A673 (cell line): ENCODE measurements around the gene NEDD9. TPM values are rescaled to one million over a fixed set of nuclear protein-coding genes. Genes with fewer than 3 reads are reported as not detected.

ENCODE experiments used
- BruUV-seq: library from RNA; stranded (reverse); fragments of 400-500 nt; replicated peaks from 2 replicates; lab custom pipeline; 2021; lab: Mats Ljungman, UMichigan
- CTCF ChIA-PET: fragments of 300-600 bp; sonication (Branson Sonifier 250); formaldehyde crosslinking; loops from one replicate; lab custom pipeline; 2022; ENCODE audit warnings: antibody characterized with exemption; lab: Charles Lee
- POLR2A ChIA-PET: fragments of 300-600 bp; sonication (Branson Sonifier 250); formaldehyde crosslinking; loops from one replicate; lab custom pipeline; 2022; ENCODE audit warnings: antibody characterized with exemption; ENCODE audit not compliant: low non-redundant PET; lab: Charles Lee
- DNase-seq: peaks from one replicate; pipeline ENCODE4 v3.0.0-alpha.2; 2015; ENCODE audit warnings: low spot score
- H3K27ac ChIP-seq: fragments of 200-600 bp; sonication (generic); 2 replicates; pipeline ENCODE4 v1.5.1; 2016; ENCODE audit warnings: mixed run types, low read depth, mild to moderate bottlenecking, mixed read lengths, antibody characterized with exemption, low read length; ENCODE audit not compliant: poor library complexity, severe bottlenecking
- H3K27me3 ChIP-seq: fragments of 200-600 bp; sonication (generic); replicated peaks from 2 replicates; pipeline ENCODE4 v1.6.1; 2017; ENCODE audit warnings: mixed run types, low read depth, mild to moderate bottlenecking, mixed read lengths, antibody characterized with exemption, low read length; ENCODE audit not compliant: insufficient read depth, poor library complexity
- H3K36me3 ChIP-seq: fragments of 200-600 bp; sonication (generic); 2 replicates; pipeline ENCODE4 v1.6.1; 2016; ENCODE audit warnings: mixed run types, mild to moderate bottlenecking, mixed read lengths, antibody characterized with exemption, low read length; ENCODE audit not compliant: insufficient read depth, poor library complexity, severe bottlenecking
- H3K4me1 ChIP-seq: fragments of 200-600 bp; sonication (generic); 2 replicates; pipeline ENCODE4 v1.6.1; 2017; ENCODE audit warnings: mixed run types, mild to moderate bottlenecking, mixed read lengths, antibody characterized with exemption, low read length; ENCODE audit not compliant: insufficient read depth, poor library complexity, severe bottlenecking
- H3K4me3 ChIP-seq: fragments of 200-600 bp; sonication (generic); 2 replicates; pipeline ENCODE4 v1.5.1; 2016; ENCODE audit warnings: low read depth, mixed run types, mild to moderate bottlenecking, mixed read lengths, low read length; ENCODE audit not compliant: poor library complexity, severe bottlenecking
- H3K9me3 ChIP-seq: fragments of 200-600 bp; sonication (generic); 2 replicates; pipeline ENCODE4 v1.6.1; 2016; ENCODE audit warnings: mixed run types, low read depth, mild to moderate bottlenecking, mixed read lengths, antibody characterized with exemption, low read length; ENCODE audit not compliant: poor library complexity, severe bottlenecking
- EZH2 ChIP-seq: fragments of 200-600 bp; sonication (generic); IDR thresholded peaks from 2 replicates; pipeline ENCODE4 v1.6.1; 2017; ENCODE audit warnings: borderline replicate concordance, low read depth, mild to moderate bottlenecking, mixed read lengths, antibody characterized with exemption, low read length; ENCODE audit not compliant: poor library complexity, severe bottlenecking
- intact Hi-C: fragments of 100-400 bp; cut with micrococcal nuclease; formaldehyde crosslinking; loops from one replicate; pipeline ENCODE4 v1.10.0; 2022; ENCODE audit not compliant: unreplicated experiment
- total RNA-seq: library from RNA; stranded (reverse); gene quantifications from 2 replicates; pipeline ENCODE4 v1.2.3, GENCODE V29; 2021
- TF ChIP-seq, protein P1 (sequence below): fragments of 300-800, 200-600 bp; sonication (generic); conservative IDR thresholded peaks from 2 replicates; pipeline ENCODE4 v1.5.1; 2017; ENCODE audit warnings: low read depth, mild to moderate bottlenecking, antibody characterized with exemption, low read length, moderate library complexity, mixed read lengths

Gene NEDD9
- total RNA-seq, 1 experiment from 2014 or later = 6.6 TPM

DNA sequence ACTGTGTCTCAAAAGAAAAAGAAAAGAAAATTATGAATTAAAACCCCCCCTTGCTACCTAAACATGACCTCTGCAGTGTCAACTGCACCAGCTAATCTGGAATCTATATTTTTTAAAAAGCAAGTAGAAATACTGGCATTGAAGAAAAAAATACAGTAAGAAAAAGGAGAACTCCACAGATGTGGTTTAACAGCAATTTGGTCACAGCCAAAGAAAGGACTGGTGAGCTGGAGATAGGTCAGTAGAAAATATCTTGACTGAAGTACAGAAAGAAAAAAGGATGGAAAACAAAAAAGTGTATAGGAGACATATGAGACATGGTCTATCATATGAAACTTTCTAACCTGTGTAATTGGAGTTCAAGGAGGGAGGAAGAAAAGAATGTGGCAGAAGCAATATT is 76.9 kb downstream of the NEDD9 start:
- TF ChIP-seq, protein P1, sequence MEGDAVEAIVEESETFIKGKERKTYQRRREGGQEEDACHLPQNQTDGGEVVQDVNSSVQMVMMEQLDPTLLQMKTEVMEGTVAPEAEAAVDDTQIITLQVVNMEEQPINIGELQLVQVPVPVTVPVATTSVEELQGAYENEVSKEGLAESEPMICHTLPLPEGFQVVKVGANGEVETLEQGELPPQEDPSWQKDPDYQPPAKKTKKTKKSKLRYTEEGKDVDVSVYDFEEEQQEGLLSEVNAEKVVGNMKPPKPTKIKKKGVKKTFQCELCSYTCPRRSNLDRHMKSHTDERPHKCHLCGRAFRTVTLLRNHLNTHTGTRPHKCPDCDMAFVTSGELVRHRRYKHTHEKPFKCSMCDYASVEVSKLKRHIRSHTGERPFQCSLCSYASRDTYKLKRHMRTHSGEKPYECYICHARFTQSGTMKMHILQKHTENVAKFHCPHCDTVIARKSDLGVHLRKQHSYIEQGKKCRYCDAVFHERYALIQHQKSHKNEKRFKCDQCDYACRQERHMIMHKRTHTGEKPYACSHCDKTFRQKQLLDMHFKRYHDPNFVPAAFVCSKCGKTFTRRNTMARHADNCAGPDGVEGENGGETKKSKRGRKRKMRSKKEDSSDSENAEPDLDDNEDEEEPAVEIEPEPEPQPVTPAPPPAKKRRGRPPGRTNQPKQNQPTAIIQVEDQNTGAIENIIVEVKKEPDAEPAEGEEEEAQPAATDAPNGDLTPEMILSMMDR = no peak
- TF ChIP-seq EZH2 = no peak
- Histone ChIP-seq H3K27ac (no peak overlapping the region), H3K9me3 (no peaks in the 10 kb centered on the region), H3K4me1 (peaks cover 17% of the 10 kb centered on the region), H3K36me3 (no peaks in the 10 kb centered on the region), H3K4me3 (no peak overlapping the region), H3K27me3 (peaks cover 9% of the 10 kb centered on the region)
- ChIA-PET POLR2A (no interaction called here), CTCF (no interaction called here)
- intact Hi-C loops = no loop called here
- DNase-seq = no peak
- no TSS peak for BruUV-seq

DNA sequence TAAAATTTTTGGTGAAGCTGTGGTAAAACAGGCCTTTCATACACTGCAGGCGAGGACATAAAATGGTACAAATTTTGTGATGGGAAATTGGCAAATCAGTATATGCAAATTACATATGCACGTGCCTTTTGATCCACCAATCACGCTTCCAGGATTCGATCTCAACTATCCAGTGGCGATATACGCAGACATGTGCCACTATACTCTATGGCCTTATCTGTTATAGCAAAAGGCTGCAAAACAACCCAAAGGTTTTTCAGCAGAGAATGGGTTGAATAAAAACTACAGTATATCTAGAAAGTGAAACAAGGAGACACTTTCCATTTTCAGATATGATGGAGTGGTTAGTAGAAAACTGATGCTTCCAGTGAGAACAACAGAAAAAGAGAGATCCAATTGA is 79.0 kb downstream of the NEDD9 start:
- Histone ChIP-seq H3K9me3 (no peaks in the 10 kb centered on the region), H3K27me3 (peaks cover 9% of the 10 kb centered on the region), H3K27ac (no peak overlapping the region), H3K4me1 (peaks cover 17% of the 10 kb centered on the region), H3K4me3 (no peak overlapping the region), H3K36me3 (no peaks in the 10 kb centered on the region)
- intact Hi-C loops = no loop called here
- CTCF ChIA-PET = no interaction called here
- no TSS peak for BruUV-seq
- TF ChIP-seq, protein P1 = no peak
- no peak for TF ChIP-seq EZH2
- no peak for DNase-seq
- POLR2A ChIA-PET = no interaction called here

DNA sequence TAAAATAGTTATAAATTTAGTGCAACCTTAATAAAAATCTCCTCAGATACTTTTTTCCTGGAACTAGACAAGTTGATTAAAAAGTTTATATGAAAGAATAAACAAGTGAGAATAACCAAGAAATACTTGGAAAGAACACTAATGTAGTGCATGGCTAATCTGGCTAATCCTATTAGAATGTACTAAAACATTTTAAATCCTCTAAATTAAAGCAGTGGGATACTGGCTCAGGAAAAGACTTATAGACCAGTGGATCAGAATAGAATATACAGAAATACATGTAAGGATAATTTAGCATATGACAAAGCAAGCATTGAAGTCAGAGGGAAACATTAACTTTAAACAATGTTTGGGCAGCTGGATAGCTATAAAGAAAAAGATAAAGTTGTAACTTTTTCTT is 79.9 kb downstream of the NEDD9 start:
- TF ChIP-seq EZH2 = no peak
- TF ChIP-seq, protein P1 = no peak
- Histone ChIP-seq H3K9me3 (no peaks in the 10 kb centered on the region), H3K27ac (no peak overlapping the region), H3K27me3 (peaks cover 9% of the 10 kb centered on the region), H3K4me3 (no peak overlapping the region), H3K4me1 (peaks cover 17% of the 10 kb centered on the region), H3K36me3 (no peaks in the 10 kb centered on the region)
- no TSS peak for BruUV-seq
- intact Hi-C loops = no loop called here
- POLR2A ChIA-PET = no interaction called here
- peak; percentile 80 for DNase-seq
- CTCF ChIA-PET = no interaction called here
